Rectal smooth muscle tissue (tissue), 1 donor: Measurements from ENCODE around the gene AMACR.
"Not testable (repeated sequence)": the region's sequence is repeated elsewhere in the genome, so short reads cannot be mapped to it uniquely, and the experiment has no call there.

Source experiments
- H3K27ac ChIP-seq: one replicate; pipeline ENCODE4 v1.7.0; 2013; ENCODE audit warnings: low read depth, low read length, inconsistent platforms
- H3K27me3 ChIP-seq: one replicate; pipeline ENCODE4 v1.7.0; 2013; ENCODE audit warnings: low read length; ENCODE audit not compliant: control insufficient read depth, insufficient read depth
- H3K36me3 ChIP-seq: one replicate; pipeline ENCODE4 v1.7.0; 2013; ENCODE audit warnings: low read length; ENCODE audit not compliant: control insufficient read depth, insufficient read depth
- H3K4me1 ChIP-seq: one replicate; pipeline ENCODE4 v1.7.0; 2013; ENCODE audit warnings: low read length; ENCODE audit not compliant: control insufficient read depth, insufficient read depth
- H3K4me3 ChIP-seq: one replicate; pipeline ENCODE4 v1.7.0; 2013; ENCODE audit warnings: low read length
- H3K9ac ChIP-seq: one replicate; pipeline ENCODE4 v1.7.0; 2013; ENCODE audit warnings: low read length

AMACR gene

GRCh38 chr5:33969572-33970452 is 38.0 kb downstream of the AMACR start:
- Histone ChIP-seq H3K27me3 (no peaks in the 10 kb centered on the region), H3K36me3 (no peaks in the 10 kb centered on the region), H3K9ac (no peak overlapping the region), H3K4me1 (no peaks in the 10 kb centered on the region), H3K4me3 (no peak overlapping the region), H3K27ac (no peak overlapping the region)

GRCh38 chr5:33968211-33969005 is 39.4 kb downstream of the AMACR start:
- H3K4me1 ChIP-seq, result no peaks in the 10 kb centered on the region
- H3K27ac ChIP-seq, result no peak overlapping the region
- no peak overlapping the region for H3K4me3 ChIP-seq
- H3K27me3 ChIP-seq, result no peaks in the 10 kb centered on the region
- H3K9ac ChIP-seq, result no peak overlapping the region
- no peaks in the 10 kb centered on the region for H3K36me3 ChIP-seq

- no peak overlapping the region for H3K9ac ChIP-seq
- H3K27ac ChIP-seq, result no peak overlapping the region
- H3K27me3 ChIP-seq, result no peaks in the 10 kb centered on the region
- no peak overlapping the region for H3K4me3 ChIP-seq
- no peaks in the 10 kb centered on the region for H3K4me1 ChIP-seq
- no peaks in the 10 kb centered on the region for H3K36me3 ChIP-seq
Measured at GRCh38 chr5:33966805-33967204, 41.0 kb downstream of the AMACR start.

GRCh38 chr5:33964132-33964700 is 43.6 kb downstream of the AMACR start:
- no peak overlapping the region for H3K27ac ChIP-seq
- no peaks in the 10 kb centered on the region for H3K4me1 ChIP-seq
- H3K9ac ChIP-seq, result no peak overlapping the region
- no peaks in the 10 kb centered on the region for H3K27me3 ChIP-seq
- no peaks in the 10 kb centered on the region for H3K36me3 ChIP-seq
- H3K4me3 ChIP-seq, result no peak overlapping the region

- Histone ChIP-seq H3K27ac (no peak overlapping the region), H3K4me3 (no peak overlapping the region), H3K27me3 (no peaks in the 10 kb centered on the region), H3K36me3 (no peaks in the 10 kb centered on the region), H3K4me1 (no peaks in the 10 kb centered on the region), H3K9ac (no peak overlapping the region)
Measured at GRCh38 chr5:33958176-33958575, 49.7 kb downstream of the AMACR start.

- Histone ChIP-seq H3K4me3 (no peak overlapping the region), H3K4me1 (no peaks in the 10 kb centered on the region), H3K27ac (no peak overlapping the region), H3K27me3 (no peaks in the 10 kb centered on the region), H3K36me3 (no peaks in the 10 kb centered on the region), H3K9ac (no peak overlapping the region)
Measured at GRCh38 chr5:33957577-33958150, 50.2 kb downstream of the AMACR start.

- H3K4me3 ChIP-seq, H3K27ac ChIP-seq, H3K9ac ChIP-seq, H3K27me3 ChIP-seq, H3K4me1 ChIP-seq, H3K36me3 ChIP-seq: not testable (repeated sequence)
Measured at GRCh38 chr5:33952175-33952574, 55.7 kb downstream of the AMACR start.

GRCh38 chr5:33944543-33945132 is 63.2 kb downstream of the AMACR start:
- Histone ChIP-seq H3K27ac (no peak overlapping the region), H3K36me3 (no peaks in the 10 kb centered on the region), H3K9ac (no peak overlapping the region), H3K4me1 (no peaks in the 10 kb centered on the region), H3K27me3 (no peaks in the 10 kb centered on the region), H3K4me3 (no peak overlapping the region)

- no peaks in the 10 kb centered on the region for H3K36me3 ChIP-seq
- peaks cover 6% of the 10 kb centered on the region for H3K27me3 ChIP-seq
- no peak overlapping the region for H3K27ac ChIP-seq
- H3K4me3 ChIP-seq, result no peak overlapping the region
- no peaks in the 10 kb centered on the region for H3K4me1 ChIP-seq
- H3K9ac ChIP-seq, result no peak overlapping the region
Measured at GRCh38 chr5:33941090-33941489, 66.8 kb downstream of the AMACR start.

- Histone ChIP-seq H3K27ac (no peak overlapping the region), H3K9ac (no peak overlapping the region), H3K27me3 (peaks cover 6% of the 10 kb centered on the region), H3K4me1 (peaks cover under 1% of the 10 kb centered on the region), H3K4me3 (no peak overlapping the region), H3K36me3 (no peaks in the 10 kb centered on the region)
Measured at GRCh38 chr5:33939556-33940262, 68.1 kb downstream of the AMACR start.

GRCh38 chr5:33938881-33939280 is 69.0 kb downstream of the AMACR start:
- Histone ChIP-seq H3K36me3 (no peaks in the 10 kb centered on the region), H3K9ac (no peak overlapping the region), H3K27me3 (peaks cover 6% of the 10 kb centered on the region), H3K27ac (no peak overlapping the region), H3K4me1 (peaks cover 2% of the 10 kb centered on the region), H3K4me3 (no peak overlapping the region)

- no peaks in the 10 kb centered on the region for H3K36me3 ChIP-seq
- H3K27me3 ChIP-seq, result peaks cover 6% of the 10 kb centered on the region
- H3K4me3 ChIP-seq, result no peak overlapping the region
- peaks cover 2% of the 10 kb centered on the region for H3K4me1 ChIP-seq
- no peak overlapping the region for H3K27ac ChIP-seq
- H3K9ac ChIP-seq, result no peak overlapping the region
Measured at GRCh38 chr5:33938507-33938796, 69.4 kb downstream of the AMACR start.
